Panc1 (cell line): ENCODE data around the gene DUSP1. TPM values are rescaled to one million over a fixed set of nuclear protein-coding genes. Genes with fewer than 3 reads are reported as not detected.

Experiments used
- ATAC-seq: fragments of 200-7000 bp; cut with Tn5 transposase; 2 replicates; pipeline ENCODE4 v1.9.1; 2020; ENCODE audit warnings: mild to moderate bottlenecking, moderate library complexity
- BruUV-seq: library from RNA; stranded (reverse); fragments of 400-500 nt; replicated peaks from 2 replicates; lab custom pipeline; 2021; lab: Mats Ljungman, UMichigan
- CTCF ChIA-PET: fragments of 300-600 bp; sonication (Branson Sonifier 250); formaldehyde crosslinking; loops from one replicate; lab custom pipeline; 2022; ENCODE audit warnings: antibody characterized with exemption; lab: Charles Lee
- POLR2A ChIA-PET: fragments of 300-600 bp; sonication (Branson Sonifier 250); formaldehyde crosslinking; loops from one replicate; lab custom pipeline; 2022; ENCODE audit warnings: antibody characterized with exemption; lab: Charles Lee
- DNase-seq: peaks from one replicate; pipeline ENCODE4 v3.0.0-alpha.2; 2010; ENCODE audit warnings: low read depth, low spot score
- H3K27ac ChIP-seq: 2 replicates; pipeline ENCODE4 v1.5.1; 2011; ENCODE audit warnings: mild to moderate bottlenecking, low read length, inconsistent platforms
- H3K27me3 ChIP-seq: fragments of 200-500 bp; sonication (Bioruptor generic); 2 replicates; pipeline ENCODE4 v1.6.0; 2014; ENCODE audit warnings: low read length, inconsistent platforms; ENCODE audit not compliant: control insufficient read depth, insufficient read depth
- H3K36me3 ChIP-seq: fragments of 200-500 bp; sonication (Bioruptor generic); 2 replicates; pipeline ENCODE4 v1.5.1; 2014; ENCODE audit warnings: inconsistent platforms, mild to moderate bottlenecking, low read length, moderate library complexity; ENCODE audit not compliant: control insufficient read depth, insufficient read depth
- H3K4me1 ChIP-seq: 2 replicates; pipeline ENCODE4 v1.5.1; 2011; ENCODE audit warnings: inconsistent platforms, mild to moderate bottlenecking, low read length, moderate library complexity; ENCODE audit not compliant: control insufficient read depth, insufficient read depth
- H3K4me3 ChIP-seq, 2 experiments: 2 replicates each; pipeline ENCODE4 v1.5.1; 2011 to 2012; ENCODE audit warnings: low read depth in 2 of 2, low read length in 2 of 2, mild to moderate bottlenecking in 2 of 2, inconsistent platforms in 1 of 2, moderate library complexity in 1 of 2
- H3K9me3 ChIP-seq: fragments of 200-500 bp; sonication (Bioruptor generic); 2 replicates; pipeline ENCODE4 v1.5.1; 2014; ENCODE audit warnings: low read depth, mild to moderate bottlenecking, inconsistent platforms, low read length, moderate library complexity; ENCODE audit not compliant: control insufficient read depth, insufficient read depth
- CTCF ChIP-seq: fragments of 450-650 bp; IDR thresholded peaks from 2 replicates; pipeline ENCODE4 v1.5.1; 2017; ENCODE audit warnings: mild to moderate bottlenecking
- POLR2AphosphoS5 ChIP-seq: IDR thresholded peaks from 2 replicates; pipeline ENCODE4 v1.6.1; 2012; ENCODE audit warnings: mild to moderate bottlenecking, low read depth, low read length, moderate library complexity
- SIN3A ChIP-seq: IDR thresholded peaks from 2 replicates; pipeline ENCODE4 v1.6.1; 2012; ENCODE audit warnings: low read depth, mild to moderate bottlenecking, low read length, moderate library complexity, borderline replicate concordance; ENCODE audit not compliant: insufficient read depth
- TCF7L2 ChIP-seq: IDR thresholded peaks from 2 replicates; pipeline ENCODE4 v1.6.1; 2011; ENCODE audit warnings: mild to moderate bottlenecking, low read depth, low read length, inconsistent platforms
- in situ Hi-C: cut with HindIII; loops from 2 replicates; pipeline ENCODE4 v1.10.0; 2016; ENCODE audit warnings: low sequenced_read_pairs, low pct_unique_long_range_greater_than_20kb
- intact Hi-C: fragments of 100-400 bp; cut with micrococcal nuclease; formaldehyde crosslinking; loops from one replicate; pipeline ENCODE4 v1.10.0; 2022; ENCODE audit not compliant: unreplicated experiment
- total RNA-seq: library from RNA; stranded (reverse); gene quantifications from one replicate; pipeline ENCODE4 v1.2.1, GENCODE V29; 2021; ENCODE audit not compliant: unreplicated experiment
- TF ChIP-seq, protein P1 (sequence below), 2 experiments: IDR thresholded peaks; 2 replicates each; pipeline ENCODE4 v1.6.1; 2011 to 2012; ENCODE audit warnings: low read depth in 2 of 2, control low read depth in 1 of 2, low read length in 1 of 2, mild to moderate bottlenecking in 1 of 2, moderate library complexity in 1 of 2; ENCODE audit not compliant: insufficient read depth in 1 of 2

The DUSP1 gene
- total RNA-seq, 1 experiment from 2014 or later, result 79.9 TPM

GRCh38 chr5:172725785-172726184, 45.2 kb downstream of the DUSP1 start:
- H3K27me3 ChIP-seq, result no peaks in the 10 kb centered on the region
- no TSS peak for BruUV-seq
- intact Hi-C loops (no loop called here), in situ Hi-C loops (no loop called here)
- H3K9me3 ChIP-seq, result no peaks in the 10 kb centered on the region
- H3K27ac ChIP-seq, result no peak overlapping the region
- H3K4me1 ChIP-seq, result no peaks in the 10 kb centered on the region; the same call in 1 of the 2 replicates
- no peak for ATAC-seq
- no peak overlapping the region for H3K4me3 ChIP-seq
- DNase-seq, result no peak
- ChIA-PET POLR2A (no interaction called here), CTCF (no interaction called here)
- no peaks in the 10 kb centered on the region for H3K36me3 ChIP-seq
- TF ChIP-seq, protein P1, sequence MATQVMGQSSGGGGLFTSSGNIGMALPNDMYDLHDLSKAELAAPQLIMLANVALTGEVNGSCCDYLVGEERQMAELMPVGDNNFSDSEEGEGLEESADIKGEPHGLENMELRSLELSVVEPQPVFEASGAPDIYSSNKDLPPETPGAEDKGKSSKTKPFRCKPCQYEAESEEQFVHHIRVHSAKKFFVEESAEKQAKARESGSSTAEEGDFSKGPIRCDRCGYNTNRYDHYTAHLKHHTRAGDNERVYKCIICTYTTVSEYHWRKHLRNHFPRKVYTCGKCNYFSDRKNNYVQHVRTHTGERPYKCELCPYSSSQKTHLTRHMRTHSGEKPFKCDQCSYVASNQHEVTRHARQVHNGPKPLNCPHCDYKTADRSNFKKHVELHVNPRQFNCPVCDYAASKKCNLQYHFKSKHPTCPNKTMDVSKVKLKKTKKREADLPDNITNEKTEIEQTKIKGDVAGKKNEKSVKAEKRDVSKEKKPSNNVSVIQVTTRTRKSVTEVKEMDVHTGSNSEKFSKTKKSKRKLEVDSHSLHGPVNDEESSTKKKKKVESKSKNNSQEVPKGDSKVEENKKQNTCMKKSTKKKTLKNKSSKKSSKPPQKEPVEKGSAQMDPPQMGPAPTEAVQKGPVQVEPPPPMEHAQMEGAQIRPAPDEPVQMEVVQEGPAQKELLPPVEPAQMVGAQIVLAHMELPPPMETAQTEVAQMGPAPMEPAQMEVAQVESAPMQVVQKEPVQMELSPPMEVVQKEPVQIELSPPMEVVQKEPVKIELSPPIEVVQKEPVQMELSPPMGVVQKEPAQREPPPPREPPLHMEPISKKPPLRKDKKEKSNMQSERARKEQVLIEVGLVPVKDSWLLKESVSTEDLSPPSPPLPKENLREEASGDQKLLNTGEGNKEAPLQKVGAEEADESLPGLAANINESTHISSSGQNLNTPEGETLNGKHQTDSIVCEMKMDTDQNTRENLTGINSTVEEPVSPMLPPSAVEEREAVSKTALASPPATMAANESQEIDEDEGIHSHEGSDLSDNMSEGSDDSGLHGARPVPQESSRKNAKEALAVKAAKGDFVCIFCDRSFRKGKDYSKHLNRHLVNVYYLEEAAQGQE (IDR thresholded peaks at IDR 0.05; ENCODE audit: insufficient read depth in 1 of 2, low read depth in 2 of 2, low read length in 1 of 2), result no peak
- TF ChIP-seq SIN3A (no peak), CTCF (no peak), POLR2AphosphoS5 (no peak), TCF7L2 (no peak)

- DNase-seq (no peak), ATAC-seq (no peak)
- intact Hi-C loops, result no loop called here
- Histone ChIP-seq H3K36me3 (no peaks in the 10 kb centered on the region), H3K4me1 (peaks cover under 1% of the 10 kb centered on the region; the same call in 1 of the 2 replicates), H3K27ac (no peak overlapping the region), H3K9me3 (no peaks in the 10 kb centered on the region), H3K27me3 (no peaks in the 10 kb centered on the region), H3K4me3 (no peak overlapping the region)
- TF ChIP-seq CTCF, result no peak
- BruUV-seq, result no TSS peak
- CTCF ChIA-PET, result interaction anchor here (1.2 kb wide), 1 partner anchor 11 kb away, joined by 3 read pairs; no protein-coding TSS in a partner anchor
- POLR2A ChIA-PET, result no interaction called here
- in situ Hi-C loops, result no loop called here
These were observed 45.7 kb downstream of the DUSP1 start for GRCh38 chr5:172725273-172725672.
